HCT116 (cell line): ENCODE results near the gene CNR2. TPM values are rescaled to one million over a fixed set of nuclear protein-coding genes. Genes with fewer than 3 reads are reported as not detected.

ENCODE experiments used
- ATAC-seq: fragments of 200-7000 bp; cut with Tn5 transposase; 2 replicates; pipeline ENCODE4 v1.9.1; 2020; ENCODE audit warnings: mild to moderate bottlenecking, moderate library complexity
- BruUV-seq: library from RNA; stranded (reverse); fragments of 400-500 nt; replicated peaks from 2 replicates; lab custom pipeline; 2021; lab: Mats Ljungman, UMichigan
- CTCF ChIA-PET: fragments of 300-600 bp; sonication (Branson Sonifier 250); formaldehyde crosslinking; loops from one replicate; lab custom pipeline; 2021; ENCODE audit warnings: antibody characterized with exemption; lab: Charles Lee
- POLR2A ChIA-PET: fragments of 300-600, 350-600 bp; sonication (Branson Sonifier 250); formaldehyde crosslinking; loops from one replicate; lab custom pipeline; 2021; ENCODE audit warnings: antibody characterized with exemption; lab: Charles Lee
- RAD21 ChIA-PET, 2 experiments: fragments of 300-600 bp; sonication (Branson Sonifier 250); formaldehyde crosslinking; loops; one replicate each; lab custom pipeline; 2023; ENCODE audit warnings: low total read pairs in 2 of 2; ENCODE audit not compliant: uncharacterized antibody in 2 of 2, unreplicated experiment in 2 of 2, low non-redundant PET in 1 of 2; lab: Charles Lee
- DNase-seq: peaks from one replicate; pipeline ENCODE4 v3.0.0-alpha.2; 2010; ENCODE audit warnings: low read depth, low spot score
- H2AFZ ChIP-seq: fragments of 200-600 bp; shearing (Covaris generic), sonication (generic); 2 replicates; pipeline ENCODE4 v1.6.1; 2017; ENCODE audit warnings: low read depth, mixed run types, mixed read lengths, antibody characterized with exemption, low read length; ENCODE audit not compliant: poor library complexity, severe bottlenecking
- H3K27ac ChIP-seq: 2 replicates; pipeline ENCODE4 v1.5.1; 2012; ENCODE audit warnings: low read depth, low read length
- H3K27me3 ChIP-seq: fragments of 200-600 bp; sonication (generic); 2 replicates; pipeline ENCODE4 v1.6.1; 2016; ENCODE audit warnings: mixed run types, low read length, mixed read lengths; ENCODE audit not compliant: insufficient read depth
- H3K36me3 ChIP-seq, 2 experiments: fragments of 200-500 bp in 1 of 2; fragments of 200-600 bp in 1 of 2; sonication (Bioruptor generic) in 1 of 2; sonication (generic) in 1 of 2; 2 replicates each; pipeline versions ENCODE4 v1.5.1 to v1.6.1; 2014 to 2016; ENCODE audit warnings: low read length in 2 of 2, inconsistent platforms in 1 of 2, mixed read lengths in 1 of 2, mixed run types in 1 of 2; ENCODE audit not compliant: insufficient read depth in 2 of 2, control insufficient read depth in 1 of 2
- H3K4me1 ChIP-seq, 2 experiments: fragments of 200-600 bp in 1 of 2; sonication (generic) in 1 of 2; 2 replicates each; pipeline versions ENCODE4 v1.5.1 to v1.6.1; 2012 to 2017; ENCODE audit warnings: low read length in 2 of 2, inconsistent platforms in 1 of 2, mild to moderate bottlenecking in 1 of 2, mixed read lengths in 1 of 2, mixed run types in 1 of 2, moderate library complexity in 1 of 2; ENCODE audit not compliant: insufficient read depth in 2 of 2, control insufficient read depth in 1 of 2
- H3K4me2 ChIP-seq: fragments of 200-600 bp; sonication (generic); 2 replicates; pipeline ENCODE4 v1.6.1; 2017; ENCODE audit warnings: mixed run types, low read length, mixed read lengths
- H3K4me3 ChIP-seq, 2 experiments: fragments of 200-600 bp in 1 of 2; sonication (generic) in 1 of 2; replicated peaks in 1 of 2; 2 replicates each; pipeline ENCODE4 v1.5.1; 2011 to 2016; ENCODE audit warnings: low read length in 2 of 2, control low read depth in 1 of 2, low read depth in 1 of 2, mild to moderate bottlenecking in 1 of 2, mixed read lengths in 1 of 2, mixed run types in 1 of 2
- H3K79me2 ChIP-seq: fragments of 200-600 bp; sonication (generic); 2 replicates; pipeline ENCODE4 v1.6.1; 2017; ENCODE audit warnings: mild to moderate bottlenecking, mixed run types, low read length, moderate library complexity, mixed read lengths; ENCODE audit not compliant: insufficient read depth
- H3K9ac ChIP-seq: fragments of 200-600 bp; sonication (generic); 2 replicates; pipeline ENCODE4 v1.6.1; 2016; ENCODE audit warnings: low read length, mixed read lengths
- H3K9me2 ChIP-seq: fragments of 200-600 bp; sonication (generic), shearing (Covaris generic); 2 replicates; pipeline ENCODE4 v1.6.1; 2017; ENCODE audit warnings: mixed run types, mild to moderate bottlenecking, moderate library complexity; ENCODE audit not compliant: insufficient read depth
- H3K9me3 ChIP-seq, 2 experiments: fragments of 200-500 bp in 1 of 2; fragments of 200-600 bp in 1 of 2; sonication (Bioruptor generic) in 1 of 2; sonication (generic) in 1 of 2; 2 replicates each; pipeline ENCODE4 v1.6.1; 2014 to 2017; ENCODE audit warnings: low read length in 2 of 2, mixed read lengths in 2 of 2, inconsistent platforms in 1 of 2, low read depth in 1 of 2, mild to moderate bottlenecking in 1 of 2, mixed run types in 1 of 2, moderate library complexity in 1 of 2; ENCODE audit not compliant: control insufficient read depth in 1 of 2, insufficient read depth in 1 of 2
- H4K20me1 ChIP-seq: fragments of 200-600 bp; sonication (generic), shearing (Covaris generic); 2 replicates; pipeline ENCODE4 v1.6.1; 2017; ENCODE audit warnings: mixed run types, mild to moderate bottlenecking, moderate library complexity; ENCODE audit not compliant: insufficient read depth
- CBX3 ChIP-seq: IDR thresholded peaks from 2 replicates; pipeline ENCODE4 v1.6.1; 2012; ENCODE audit warnings: low read depth
- CEBPB ChIP-seq: IDR thresholded peaks from 2 replicates; pipeline ENCODE4 v1.6.1; 2012; ENCODE audit warnings: low read depth
- EGR1 ChIP-seq: IDR thresholded peaks from 2 replicates; pipeline ENCODE4 v1.6.1; 2012; ENCODE audit warnings: low read depth
- ELF1 ChIP-seq: IDR thresholded peaks from 2 replicates; pipeline ENCODE4 v1.6.1; 2012; ENCODE audit warnings: low read depth, borderline replicate concordance
- EZH2 ChIP-seq: fragments of 200-600 bp; sonication (generic); IDR thresholded peaks from 2 replicates; pipeline ENCODE4 v1.6.1; 2017; ENCODE audit warnings: antibody characterized with exemption, mixed run types
- EZH2phosphoT487 ChIP-seq: fragments of 200-600 bp; IDR thresholded peaks from 2 replicates; pipeline ENCODE4 v1.6.1; 2018; ENCODE audit warnings: antibody characterized with exemption, borderline replicate concordance
- FOSL1 ChIP-seq: IDR thresholded peaks from 2 replicates; pipeline ENCODE4 v1.6.1; 2012; ENCODE audit warnings: low read depth
- JUND ChIP-seq: IDR thresholded peaks from 2 replicates; pipeline ENCODE4 v1.6.1; 2012
- POLR2A ChIP-seq: IDR thresholded peaks from 2 replicates; pipeline ENCODE4 v1.7.0; 2011; ENCODE audit warnings: borderline replicate concordance; ENCODE audit not compliant: insufficient read depth, insufficient read length; ENCODE audit errors: extremely low read depth
- POLR2AphosphoS5 ChIP-seq: IDR thresholded peaks from 2 replicates; pipeline ENCODE4 v1.6.1; 2011; ENCODE audit warnings: mild to moderate bottlenecking, low read depth, low read length, moderate library complexity
- RAD21 ChIP-seq: IDR thresholded peaks from 2 replicates; pipeline ENCODE4 v1.6.1; 2012; ENCODE audit warnings: low read depth, mild to moderate bottlenecking
- SIN3A ChIP-seq: IDR thresholded peaks from 2 replicates; pipeline ENCODE4 v1.6.1; 2012; ENCODE audit warnings: low read depth
- TCF7L2 ChIP-seq: IDR thresholded peaks from 2 replicates; pipeline ENCODE4 v1.7.0; 2011; ENCODE audit warnings: borderline replicate concordance, inconsistent platforms; ENCODE audit not compliant: insufficient read depth, insufficient read length; ENCODE audit errors: extremely low read depth
- YY1 ChIP-seq: IDR thresholded peaks from 2 replicates; pipeline ENCODE4 v1.6.1; 2011; ENCODE audit warnings: low read length, low read depth, moderate library complexity, mild to moderate bottlenecking; ENCODE audit not compliant: insufficient replicate concordance; ENCODE audit errors: extremely low read depth
- ZNF274 ChIP-seq: fragments of 200-500 bp; sonication (Bioruptor generic); IDR thresholded peaks from 2 replicates; pipeline ENCODE4 v1.6.1; 2014; ENCODE audit warnings: mild to moderate bottlenecking, low read depth, low read length, inconsistent platforms
- intact Hi-C: fragments of 100-400 bp; cut with micrococcal nuclease; formaldehyde crosslinking; loops from 2 replicates; pipeline ENCODE4 v1.10.0; 2022
- total RNA-seq: library from RNA; stranded (reverse); gene quantifications from one replicate; pipeline ENCODE4 v1.2.1, GENCODE V29; 2021; ENCODE audit not compliant: unreplicated experiment
- TF ChIP-seq, protein P1 (sequence below): IDR thresholded peaks from 2 replicates; pipeline ENCODE4 v1.6.1; 2012; ENCODE audit warnings: low read depth
- TF ChIP-seq, protein P2 (sequence below), 3 experiments: fragments of 200-600 bp in 1 of 3; sonication (generic) in 1 of 3; IDR thresholded peaks in 2 of 3; conservative IDR thresholded peaks in 1 of 3; 2 replicates each; pipeline ENCODE4 v1.5.1; 2012 to 2017; ENCODE audit warnings: low read depth in 2 of 3, low read length in 2 of 3, antibody characterized with exemption in 1 of 3, borderline replicate concordance in 1 of 3, control low read depth in 1 of 3, mild to moderate bottlenecking in 1 of 3, mixed read lengths in 1 of 3, mixed run types in 1 of 3, moderate library complexity in 1 of 3; ENCODE audit not compliant: insufficient read depth in 1 of 3
- TF ChIP-seq, protein P3 (sequence below): IDR thresholded peaks from 2 replicates; pipeline ENCODE4 v1.6.1; 2012
- TF ChIP-seq, protein P4 (sequence below): IDR thresholded peaks from 2 replicates; pipeline ENCODE4 v1.6.1; 2011; ENCODE audit warnings: mild to moderate bottlenecking, low read length, moderate library complexity; ENCODE audit not compliant: insufficient replicate concordance; ENCODE audit errors: extremely low read depth

Gene CNR2
- total RNA-seq, 1 experiment from 2014 or later, result 0.05 TPM

DNA sequence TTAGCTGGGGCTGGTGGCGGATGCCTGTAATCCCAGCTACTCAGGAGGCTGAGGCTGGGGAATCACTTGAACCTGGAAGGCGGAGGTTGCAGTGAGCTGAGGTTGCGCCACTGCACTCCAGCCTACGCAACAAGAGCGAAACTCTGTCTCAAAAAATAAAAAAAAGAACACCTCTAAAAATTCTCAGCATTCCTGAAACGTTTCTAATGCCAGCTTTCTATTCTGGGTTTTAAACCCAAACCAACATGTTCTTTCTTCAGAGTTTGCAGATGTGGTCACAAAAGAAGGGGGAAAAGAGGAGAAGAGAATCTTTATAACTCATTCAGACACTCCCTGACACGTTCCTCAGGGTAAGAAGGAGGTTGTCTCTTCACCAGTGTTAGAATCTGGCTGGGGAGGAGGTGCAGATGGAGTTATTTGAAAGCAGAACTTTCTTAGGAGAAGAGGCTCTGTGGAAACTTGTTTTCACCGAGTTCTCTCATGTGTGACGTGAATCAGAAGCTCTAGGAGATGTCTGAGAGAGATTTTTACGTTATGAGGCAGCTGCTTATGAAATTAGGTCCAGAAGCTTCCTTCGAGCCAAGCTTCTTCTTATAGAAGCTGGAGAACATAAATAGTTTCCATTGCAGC lies 17.8 kb upstream of the CNR2 start:
- DNase-seq (no peak), ATAC-seq (no peak)
- Histone ChIP-seq H3K4me1 (no peaks in the 10 kb centered on the region), H4K20me1 (no peaks in the 10 kb centered on the region), H2AFZ (no peak overlapping the region), H3K27me3 (no peaks in the 10 kb centered on the region), H3K9me2 (no peaks in the 10 kb centered on the region), H3K79me2 (no peaks in the 10 kb centered on the region), H3K4me2 (no peak overlapping the region), H3K27ac (no peak overlapping the region), H3K36me3 (no peaks in the 10 kb centered on the region), H3K4me3 (no peak overlapping the region), H3K9me3 (no peaks in the 10 kb centered on the region), H3K9ac (no peak overlapping the region)
- intact Hi-C loops, result no loop called here
- BruUV-seq, result no TSS peak
- ChIA-PET CTCF (no interaction called here), POLR2A (no interaction called here), RAD21 (interaction anchor here in 1 of 2 experiments (0.6 kb wide), 1 partner anchor 159 kb away, joined by 3 read pairs; no protein-coding TSS in a partner anchor)
- no peak for TF ChIP-seq JUND
- no peak for TF ChIP-seq RAD21
- TF ChIP-seq TCF7L2, result no peak
- TF ChIP-seq, protein P1, sequence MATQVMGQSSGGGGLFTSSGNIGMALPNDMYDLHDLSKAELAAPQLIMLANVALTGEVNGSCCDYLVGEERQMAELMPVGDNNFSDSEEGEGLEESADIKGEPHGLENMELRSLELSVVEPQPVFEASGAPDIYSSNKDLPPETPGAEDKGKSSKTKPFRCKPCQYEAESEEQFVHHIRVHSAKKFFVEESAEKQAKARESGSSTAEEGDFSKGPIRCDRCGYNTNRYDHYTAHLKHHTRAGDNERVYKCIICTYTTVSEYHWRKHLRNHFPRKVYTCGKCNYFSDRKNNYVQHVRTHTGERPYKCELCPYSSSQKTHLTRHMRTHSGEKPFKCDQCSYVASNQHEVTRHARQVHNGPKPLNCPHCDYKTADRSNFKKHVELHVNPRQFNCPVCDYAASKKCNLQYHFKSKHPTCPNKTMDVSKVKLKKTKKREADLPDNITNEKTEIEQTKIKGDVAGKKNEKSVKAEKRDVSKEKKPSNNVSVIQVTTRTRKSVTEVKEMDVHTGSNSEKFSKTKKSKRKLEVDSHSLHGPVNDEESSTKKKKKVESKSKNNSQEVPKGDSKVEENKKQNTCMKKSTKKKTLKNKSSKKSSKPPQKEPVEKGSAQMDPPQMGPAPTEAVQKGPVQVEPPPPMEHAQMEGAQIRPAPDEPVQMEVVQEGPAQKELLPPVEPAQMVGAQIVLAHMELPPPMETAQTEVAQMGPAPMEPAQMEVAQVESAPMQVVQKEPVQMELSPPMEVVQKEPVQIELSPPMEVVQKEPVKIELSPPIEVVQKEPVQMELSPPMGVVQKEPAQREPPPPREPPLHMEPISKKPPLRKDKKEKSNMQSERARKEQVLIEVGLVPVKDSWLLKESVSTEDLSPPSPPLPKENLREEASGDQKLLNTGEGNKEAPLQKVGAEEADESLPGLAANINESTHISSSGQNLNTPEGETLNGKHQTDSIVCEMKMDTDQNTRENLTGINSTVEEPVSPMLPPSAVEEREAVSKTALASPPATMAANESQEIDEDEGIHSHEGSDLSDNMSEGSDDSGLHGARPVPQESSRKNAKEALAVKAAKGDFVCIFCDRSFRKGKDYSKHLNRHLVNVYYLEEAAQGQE, result no peak
- no peak for TF ChIP-seq EZH2phosphoT487
- TF ChIP-seq, protein P2, sequence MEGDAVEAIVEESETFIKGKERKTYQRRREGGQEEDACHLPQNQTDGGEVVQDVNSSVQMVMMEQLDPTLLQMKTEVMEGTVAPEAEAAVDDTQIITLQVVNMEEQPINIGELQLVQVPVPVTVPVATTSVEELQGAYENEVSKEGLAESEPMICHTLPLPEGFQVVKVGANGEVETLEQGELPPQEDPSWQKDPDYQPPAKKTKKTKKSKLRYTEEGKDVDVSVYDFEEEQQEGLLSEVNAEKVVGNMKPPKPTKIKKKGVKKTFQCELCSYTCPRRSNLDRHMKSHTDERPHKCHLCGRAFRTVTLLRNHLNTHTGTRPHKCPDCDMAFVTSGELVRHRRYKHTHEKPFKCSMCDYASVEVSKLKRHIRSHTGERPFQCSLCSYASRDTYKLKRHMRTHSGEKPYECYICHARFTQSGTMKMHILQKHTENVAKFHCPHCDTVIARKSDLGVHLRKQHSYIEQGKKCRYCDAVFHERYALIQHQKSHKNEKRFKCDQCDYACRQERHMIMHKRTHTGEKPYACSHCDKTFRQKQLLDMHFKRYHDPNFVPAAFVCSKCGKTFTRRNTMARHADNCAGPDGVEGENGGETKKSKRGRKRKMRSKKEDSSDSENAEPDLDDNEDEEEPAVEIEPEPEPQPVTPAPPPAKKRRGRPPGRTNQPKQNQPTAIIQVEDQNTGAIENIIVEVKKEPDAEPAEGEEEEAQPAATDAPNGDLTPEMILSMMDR (IDR thresholded peaks at IDR 0.05 in 2 of 3, conservative IDR thresholded peaks at IDR 0.05 in 1 of 3; ENCODE audit: borderline replicate concordance in 1 of 3, insufficient read depth in 1 of 3, low read depth in 2 of 3, low read length in 2 of 3), result no peak
- no peak for TF ChIP-seq CEBPB
- no peak for TF ChIP-seq POLR2A
- no peak for TF ChIP-seq EGR1
- TF ChIP-seq EZH2, result no peak
- no peak for TF ChIP-seq POLR2AphosphoS5
- TF ChIP-seq ZNF274, result no peak
- TF ChIP-seq CBX3, result no peak
- TF ChIP-seq, protein P3, sequence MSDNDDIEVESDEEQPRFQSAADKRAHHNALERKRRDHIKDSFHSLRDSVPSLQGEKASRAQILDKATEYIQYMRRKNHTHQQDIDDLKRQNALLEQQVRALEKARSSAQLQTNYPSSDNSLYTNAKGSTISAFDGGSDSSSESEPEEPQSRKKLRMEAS, result no peak
- TF ChIP-seq YY1, result no peak
- TF ChIP-seq, protein P4, sequence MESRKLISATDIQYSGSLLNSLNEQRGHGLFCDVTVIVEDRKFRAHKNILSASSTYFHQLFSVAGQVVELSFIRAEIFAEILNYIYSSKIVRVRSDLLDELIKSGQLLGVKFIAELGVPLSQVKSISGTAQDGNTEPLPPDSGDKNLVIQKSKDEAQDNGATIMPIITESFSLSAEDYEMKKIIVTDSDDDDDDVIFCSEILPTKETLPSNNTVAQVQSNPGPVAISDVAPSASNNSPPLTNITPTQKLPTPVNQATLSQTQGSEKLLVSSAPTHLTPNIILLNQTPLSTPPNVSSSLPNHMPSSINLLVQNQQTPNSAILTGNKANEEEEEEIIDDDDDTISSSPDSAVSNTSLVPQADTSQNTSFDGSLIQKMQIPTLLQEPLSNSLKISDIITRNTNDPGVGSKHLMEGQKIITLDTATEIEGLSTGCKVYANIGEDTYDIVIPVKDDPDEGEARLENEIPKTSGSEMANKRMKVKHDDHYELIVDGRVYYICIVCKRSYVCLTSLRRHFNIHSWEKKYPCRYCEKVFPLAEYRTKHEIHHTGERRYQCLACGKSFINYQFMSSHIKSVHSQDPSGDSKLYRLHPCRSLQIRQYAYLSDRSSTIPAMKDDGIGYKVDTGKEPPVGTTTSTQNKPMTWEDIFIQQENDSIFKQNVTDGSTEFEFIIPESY, result no peak
- no peak for TF ChIP-seq ELF1
- no peak for TF ChIP-seq FOSL1
- TF ChIP-seq SIN3A, result no peak
